LNCAP (cell line): ENCODE results near the gene TNP2.

ENCODE experiments used
- TF ChIP-seq, protein P1 (sequence below): fragments of 450-650 bp; IDR thresholded peaks from 2 replicates; pipeline ENCODE4 v1.5.1; 2017; ENCODE audit warnings: mild to moderate bottlenecking

The TNP2 gene

DNA sequence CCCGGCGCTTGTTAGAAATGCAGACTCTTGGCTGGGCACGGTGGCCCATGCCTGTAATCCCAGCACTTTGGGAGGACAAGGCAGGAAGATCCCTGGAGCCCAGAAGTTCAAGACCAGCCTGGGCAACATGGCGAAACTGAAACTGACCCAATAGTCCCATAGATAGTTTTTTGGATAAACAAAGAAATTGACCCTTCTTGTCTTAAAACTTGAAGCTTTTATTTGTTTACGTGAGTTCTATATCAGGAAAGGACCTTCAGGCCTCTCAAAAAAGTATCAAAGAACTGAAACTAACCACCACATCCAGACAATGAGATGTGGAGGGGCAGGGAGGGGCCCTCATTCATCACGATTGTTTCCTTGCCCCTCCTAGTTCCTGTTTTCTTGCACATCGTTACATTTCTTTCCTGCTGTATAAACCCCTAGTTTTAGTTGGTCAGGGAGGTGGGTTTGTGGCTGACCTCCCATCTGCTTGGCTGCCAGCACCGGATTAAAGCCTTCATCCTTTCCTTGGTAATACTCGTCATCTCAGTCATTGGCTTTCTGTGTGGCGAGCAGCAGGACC, 42.0 kb upstream of the TNP2 start:
- TF ChIP-seq, protein P1, sequence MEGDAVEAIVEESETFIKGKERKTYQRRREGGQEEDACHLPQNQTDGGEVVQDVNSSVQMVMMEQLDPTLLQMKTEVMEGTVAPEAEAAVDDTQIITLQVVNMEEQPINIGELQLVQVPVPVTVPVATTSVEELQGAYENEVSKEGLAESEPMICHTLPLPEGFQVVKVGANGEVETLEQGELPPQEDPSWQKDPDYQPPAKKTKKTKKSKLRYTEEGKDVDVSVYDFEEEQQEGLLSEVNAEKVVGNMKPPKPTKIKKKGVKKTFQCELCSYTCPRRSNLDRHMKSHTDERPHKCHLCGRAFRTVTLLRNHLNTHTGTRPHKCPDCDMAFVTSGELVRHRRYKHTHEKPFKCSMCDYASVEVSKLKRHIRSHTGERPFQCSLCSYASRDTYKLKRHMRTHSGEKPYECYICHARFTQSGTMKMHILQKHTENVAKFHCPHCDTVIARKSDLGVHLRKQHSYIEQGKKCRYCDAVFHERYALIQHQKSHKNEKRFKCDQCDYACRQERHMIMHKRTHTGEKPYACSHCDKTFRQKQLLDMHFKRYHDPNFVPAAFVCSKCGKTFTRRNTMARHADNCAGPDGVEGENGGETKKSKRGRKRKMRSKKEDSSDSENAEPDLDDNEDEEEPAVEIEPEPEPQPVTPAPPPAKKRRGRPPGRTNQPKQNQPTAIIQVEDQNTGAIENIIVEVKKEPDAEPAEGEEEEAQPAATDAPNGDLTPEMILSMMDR: no peak

DNA sequence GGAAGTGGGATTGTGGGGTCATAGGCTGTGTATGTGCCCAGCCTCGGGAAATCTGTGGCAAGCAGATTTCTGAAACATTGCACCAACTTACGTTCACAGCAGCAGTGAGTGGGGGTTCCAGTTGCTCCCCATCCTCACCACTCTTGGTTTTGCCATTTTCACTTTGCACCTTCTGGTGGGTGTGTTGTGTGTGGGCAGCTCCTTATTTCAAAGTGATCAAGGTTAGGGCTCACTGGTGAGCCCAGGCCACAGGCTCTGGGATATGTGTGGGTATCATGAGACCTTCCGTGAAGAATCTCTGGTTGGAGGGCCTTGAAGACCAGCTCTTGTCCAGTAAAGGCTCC, 41.5 kb upstream of the TNP2 start:
- TF ChIP-seq, protein P1: no peak

DNA sequence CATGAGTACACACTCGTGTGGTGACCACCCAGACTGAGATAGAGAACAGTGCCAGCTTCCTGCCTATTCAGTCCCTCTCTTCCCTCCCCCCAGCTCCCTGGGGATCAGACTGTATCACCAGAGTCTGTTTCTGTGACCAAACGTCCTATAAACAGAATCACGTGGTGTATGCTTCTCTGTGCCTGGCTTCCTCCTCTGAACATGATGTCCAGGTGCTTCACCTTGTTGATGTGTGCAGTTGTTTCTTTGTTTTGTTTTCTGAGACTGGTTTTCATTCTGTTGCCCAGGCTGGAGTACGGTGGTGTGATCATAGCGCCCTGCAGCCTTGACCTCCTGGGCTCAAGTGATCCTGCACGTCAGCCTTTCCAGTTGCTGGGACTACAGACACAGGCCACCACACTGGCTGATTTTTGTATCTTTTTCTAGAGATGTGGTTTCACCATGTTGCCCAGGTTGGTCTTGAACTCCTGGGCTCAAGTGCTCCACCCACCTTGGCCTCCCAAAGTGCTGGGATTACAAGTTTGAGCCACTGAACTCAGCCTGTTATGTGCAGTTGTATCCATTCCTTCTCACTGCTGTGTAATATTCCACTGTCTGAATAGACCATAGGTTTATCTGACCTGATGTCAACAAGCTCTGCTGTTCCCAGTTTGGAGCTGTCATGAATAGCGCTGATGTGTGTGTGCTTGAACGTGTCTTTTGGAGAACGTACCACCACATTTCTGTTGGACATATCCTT, 40.9 kb upstream of the TNP2 start:
- TF ChIP-seq, protein P1: no peak

DNA sequence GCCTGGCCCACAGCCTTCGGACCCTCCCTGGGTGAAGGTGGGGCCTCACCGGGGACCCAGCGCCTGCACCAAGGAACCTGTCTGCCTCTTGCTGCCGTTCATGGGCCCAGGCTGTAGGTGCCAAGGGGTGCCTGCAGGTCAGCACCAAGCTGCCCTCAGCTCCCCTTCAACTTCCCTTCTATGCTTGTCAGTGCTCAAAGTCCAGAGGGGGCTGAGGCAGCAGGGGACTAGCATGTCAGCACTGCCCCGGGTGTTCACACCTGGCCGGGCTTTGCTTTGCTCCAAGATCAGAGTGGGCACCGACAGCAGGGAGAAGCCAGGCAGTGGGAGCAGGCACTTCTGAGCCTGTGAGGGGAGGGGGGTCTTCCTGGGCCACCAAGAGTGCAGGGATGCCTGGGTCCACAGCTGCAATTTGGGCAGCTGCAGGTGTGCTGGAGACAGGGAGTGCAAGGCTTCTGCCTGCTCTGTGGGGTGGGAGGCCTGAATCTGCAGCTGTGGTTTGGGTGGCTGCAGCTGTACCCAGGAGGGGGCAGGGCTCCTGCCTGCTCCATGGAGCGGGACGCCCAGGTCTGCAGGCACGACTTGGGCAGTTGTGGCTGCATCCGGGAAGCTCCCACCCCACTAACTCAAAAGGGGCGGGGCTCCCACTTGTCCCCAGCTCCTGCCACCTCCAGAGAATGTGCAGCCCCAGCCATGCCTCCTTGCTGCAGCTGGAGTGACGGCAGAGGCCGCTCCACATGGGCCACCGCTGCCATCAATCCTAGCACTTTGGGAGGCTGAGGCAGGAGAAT, 39.6 kb upstream of the TNP2 start:
- TF ChIP-seq, protein P1: no peak

DNA sequence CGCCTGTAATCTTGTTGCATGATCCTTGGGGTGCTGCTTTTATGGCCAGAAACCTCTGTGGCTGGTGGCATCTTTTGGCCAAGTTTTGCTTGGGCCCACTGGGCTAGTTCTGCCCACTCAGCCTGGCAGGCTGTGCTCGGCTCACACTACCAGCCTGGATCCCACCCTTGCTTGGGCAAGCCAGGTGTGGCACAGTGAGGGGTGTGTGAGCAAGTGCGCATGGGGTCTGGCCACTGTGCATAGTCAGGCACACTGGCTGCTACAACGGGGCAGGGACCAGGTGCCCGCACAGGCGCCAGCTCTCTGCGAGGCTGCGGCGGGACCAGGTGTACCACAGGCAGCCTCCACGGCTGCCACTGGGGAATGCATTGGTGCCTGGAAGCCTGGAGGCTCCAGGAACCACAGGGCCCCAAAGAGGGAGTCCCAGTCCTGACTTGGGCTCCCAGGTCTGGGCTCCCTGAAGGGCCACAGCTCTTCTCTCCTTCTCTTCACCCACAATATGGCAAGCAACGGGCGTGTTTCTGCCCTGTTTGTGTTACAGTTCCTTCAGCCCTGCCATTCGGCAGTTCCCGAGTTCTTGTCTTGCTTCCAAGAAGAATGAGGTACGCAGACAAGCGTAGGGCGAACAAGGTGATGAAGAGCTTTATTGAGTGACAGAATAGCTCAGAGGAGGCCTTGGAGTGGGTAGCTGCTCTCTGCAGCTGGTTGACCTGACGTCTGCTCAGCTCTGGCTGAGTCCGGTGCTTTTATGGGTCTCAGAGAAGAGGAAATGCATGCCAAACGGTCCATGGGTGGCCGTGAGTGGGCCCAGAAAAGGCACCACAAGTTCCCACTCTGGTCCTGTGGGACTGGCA, 38.7 kb upstream of the TNP2 start:
- TF ChIP-seq, protein P1: no peak

DNA sequence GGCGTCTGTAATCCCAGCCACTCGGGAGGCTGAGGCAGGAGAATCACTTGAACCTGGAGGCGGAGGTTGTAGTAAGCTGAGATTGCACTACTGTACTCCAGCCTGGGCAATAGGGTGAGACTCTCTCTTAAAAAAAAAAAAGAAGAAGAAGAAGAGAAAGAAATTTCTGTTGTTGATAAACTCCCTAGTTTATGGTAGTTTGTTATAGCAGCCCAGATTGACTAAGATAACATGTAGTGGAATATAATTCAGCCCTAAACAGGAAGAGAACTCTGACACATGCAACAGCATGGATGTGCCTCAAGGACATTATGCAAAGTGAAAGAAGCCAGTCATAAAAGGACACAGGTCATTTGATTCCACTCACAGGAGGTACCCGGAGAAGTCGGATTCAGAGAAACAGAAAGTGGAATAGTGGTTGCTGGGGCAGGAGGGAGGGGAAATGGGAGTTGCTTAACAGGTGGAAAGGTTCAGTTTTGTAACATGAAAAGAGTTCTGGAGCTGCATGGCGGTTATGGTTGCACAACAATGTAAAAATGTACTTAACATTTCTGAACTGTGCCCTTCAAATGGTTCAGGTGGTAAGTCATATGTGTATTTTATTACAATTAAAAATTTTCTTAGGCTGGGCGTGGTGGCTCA, 38.0 kb upstream of the TNP2 start:
- TF ChIP-seq, protein P1: no peak

DNA sequence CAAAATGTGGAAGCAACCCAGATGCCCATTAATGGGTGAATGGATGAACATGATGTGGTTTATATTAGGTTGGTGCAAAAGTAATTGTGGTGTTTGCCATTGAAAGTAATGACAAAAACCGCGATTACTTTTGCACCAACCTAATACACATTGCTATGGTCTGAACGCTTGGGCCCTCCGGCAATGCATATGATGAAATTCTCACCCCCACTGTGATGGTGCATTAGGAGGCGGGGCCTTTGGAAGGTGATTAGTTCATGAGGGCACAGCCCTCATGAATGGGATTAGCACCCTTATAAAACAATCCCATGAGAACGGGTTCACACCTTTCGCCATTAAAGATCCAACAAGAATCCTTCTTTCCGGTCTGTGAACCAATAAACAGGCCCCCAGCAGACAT, 37.3 kb upstream of the TNP2 start:
- TF ChIP-seq, protein P1: no peak
